Measurements from ENCODE around the gene UCK1.

Gene UCK1

DNA sequence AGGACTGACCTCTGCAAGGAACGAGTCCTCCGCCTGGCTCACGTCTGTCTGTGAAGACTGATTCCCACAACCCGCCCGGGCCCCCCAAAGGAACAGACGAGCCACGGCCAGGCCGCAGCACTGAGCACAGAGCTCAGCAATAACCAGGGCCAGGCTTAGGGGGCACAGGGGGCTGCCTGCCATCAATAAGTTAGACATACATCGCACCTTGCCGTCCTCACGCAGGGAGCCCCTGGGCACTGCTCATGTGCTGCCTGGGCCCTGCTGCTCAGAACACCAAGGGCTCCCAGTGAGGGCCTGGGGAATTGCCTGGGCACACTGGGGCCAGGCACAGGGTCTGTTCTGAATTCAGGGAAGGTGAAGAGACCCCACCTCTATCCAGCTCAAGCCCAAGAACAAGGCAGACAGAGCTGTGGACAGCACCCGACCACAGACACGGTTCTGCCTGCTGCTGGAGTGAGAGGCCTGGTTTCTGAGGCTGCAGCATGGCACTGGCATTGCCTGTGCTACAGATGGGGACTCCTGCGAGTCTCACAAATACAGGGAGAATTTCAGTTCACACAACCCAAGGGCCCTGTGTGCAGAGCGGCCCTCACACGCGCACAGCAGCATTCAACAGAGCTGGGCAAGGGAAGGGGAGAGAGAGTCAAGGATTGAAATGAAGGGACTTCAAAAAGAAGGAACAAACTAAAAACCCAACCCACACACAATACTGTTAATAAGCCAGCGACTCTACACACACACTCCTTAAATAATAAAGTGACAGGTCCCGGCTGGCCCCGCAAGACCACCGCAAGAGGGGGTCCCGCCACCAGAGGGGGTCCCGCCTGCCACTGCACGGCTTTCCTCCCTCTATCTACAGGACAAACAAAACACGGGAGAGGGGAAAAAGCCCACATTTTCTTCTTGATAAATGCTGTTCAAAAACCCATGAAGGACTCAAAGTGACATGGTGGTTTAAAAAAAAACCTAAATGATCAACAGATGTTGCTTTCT, 46.2 kb upstream of the UCK1 start:
- TF ChIP-seq, protein P1, sequence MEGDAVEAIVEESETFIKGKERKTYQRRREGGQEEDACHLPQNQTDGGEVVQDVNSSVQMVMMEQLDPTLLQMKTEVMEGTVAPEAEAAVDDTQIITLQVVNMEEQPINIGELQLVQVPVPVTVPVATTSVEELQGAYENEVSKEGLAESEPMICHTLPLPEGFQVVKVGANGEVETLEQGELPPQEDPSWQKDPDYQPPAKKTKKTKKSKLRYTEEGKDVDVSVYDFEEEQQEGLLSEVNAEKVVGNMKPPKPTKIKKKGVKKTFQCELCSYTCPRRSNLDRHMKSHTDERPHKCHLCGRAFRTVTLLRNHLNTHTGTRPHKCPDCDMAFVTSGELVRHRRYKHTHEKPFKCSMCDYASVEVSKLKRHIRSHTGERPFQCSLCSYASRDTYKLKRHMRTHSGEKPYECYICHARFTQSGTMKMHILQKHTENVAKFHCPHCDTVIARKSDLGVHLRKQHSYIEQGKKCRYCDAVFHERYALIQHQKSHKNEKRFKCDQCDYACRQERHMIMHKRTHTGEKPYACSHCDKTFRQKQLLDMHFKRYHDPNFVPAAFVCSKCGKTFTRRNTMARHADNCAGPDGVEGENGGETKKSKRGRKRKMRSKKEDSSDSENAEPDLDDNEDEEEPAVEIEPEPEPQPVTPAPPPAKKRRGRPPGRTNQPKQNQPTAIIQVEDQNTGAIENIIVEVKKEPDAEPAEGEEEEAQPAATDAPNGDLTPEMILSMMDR (IDR thresholded peaks at IDR 0.05; ENCODE audit: borderline replicate concordance, control extremely low read depth, extremely low read depth, insufficient read depth, missing control alignments): no peak
- in situ Hi-C loops (cut with MboI; ENCODE audit: low sequenced_read_pairs, unreplicated experiment): no loop called here

DNA sequence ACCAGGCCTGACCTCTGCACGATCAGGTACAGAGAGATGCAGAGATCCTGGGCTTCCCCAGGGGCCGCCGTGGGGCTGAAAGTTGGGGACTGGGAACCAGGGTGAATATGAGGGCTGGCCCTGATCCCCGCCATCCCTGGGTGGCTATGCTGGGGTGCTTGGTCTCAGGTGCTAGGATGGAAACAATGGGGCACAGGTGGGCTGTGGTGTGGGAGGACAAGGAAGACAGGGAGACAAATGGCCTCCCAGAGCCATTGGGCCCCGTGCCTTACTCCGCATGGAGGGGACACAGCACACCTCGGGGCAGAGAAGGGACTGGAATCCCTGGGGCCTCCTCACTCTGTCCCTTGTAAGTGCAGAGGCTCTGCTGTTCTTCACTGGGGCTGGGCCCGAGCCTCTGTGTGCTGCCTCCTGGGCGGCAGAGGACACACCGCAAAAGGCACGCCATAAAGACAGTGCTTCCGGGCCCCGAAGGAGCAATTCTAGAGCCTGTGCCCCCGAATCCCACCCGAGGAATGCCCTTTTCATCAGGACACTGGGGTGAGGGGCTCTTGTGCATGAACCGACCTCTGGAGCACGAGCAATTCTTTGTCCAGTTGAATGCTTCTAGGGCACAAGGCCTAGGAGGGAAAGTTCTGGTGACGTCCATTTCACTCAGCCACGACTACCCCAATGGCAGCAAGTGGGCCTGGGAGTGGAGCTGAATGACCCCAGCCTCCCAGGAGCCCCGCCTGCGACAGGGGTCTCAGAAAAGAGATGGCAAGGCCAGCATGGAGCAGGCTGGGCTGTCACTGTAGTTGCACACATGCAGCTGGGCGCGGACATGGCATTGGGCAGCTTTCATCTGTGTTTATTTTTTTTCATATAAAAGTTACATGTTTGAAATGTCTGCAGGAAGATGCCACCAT, 45.1 kb upstream of the UCK1 start:
- no peak for DNase-seq (ENCODE audit: low spot score)
- TF ChIP-seq, protein P1 (IDR thresholded peaks at IDR 0.05; ENCODE audit: borderline replicate concordance, control extremely low read depth, extremely low read depth, insufficient read depth, missing control alignments): no peak
- in situ Hi-C loops (cut with MboI; ENCODE audit: low sequenced_read_pairs, unreplicated experiment): no loop called here

More for the DNA sequence above, 46.2 kb upstream of the UCK1 start:
- DNase-seq (ENCODE audit: low spot score): no peak

GRCh38 chr9:131574730-131575640, 43.9 kb upstream of the UCK1 start:
- in situ Hi-C loops (cut with MboI; ENCODE audit: low sequenced_read_pairs, unreplicated experiment): no loop called here
- no peak for DNase-seq (ENCODE audit: low spot score)
- TF ChIP-seq, protein P1 (IDR thresholded peaks at IDR 0.05; ENCODE audit: borderline replicate concordance, control extremely low read depth, extremely low read depth, insufficient read depth, missing control alignments): no peak

- in situ Hi-C loops (cut with MboI; ENCODE audit: low sequenced_read_pairs, unreplicated experiment): no loop called here
- TF ChIP-seq, protein P1 (IDR thresholded peaks at IDR 0.05; ENCODE audit: borderline replicate concordance, control extremely low read depth, extremely low read depth, insufficient read depth, missing control alignments): no peak
- no peak for DNase-seq (ENCODE audit: low spot score)
Observed at GRCh38 chr9:131567910-131568309, 36.8 kb upstream of the UCK1 start.

- TF ChIP-seq, protein P1 (IDR thresholded peaks at IDR 0.05; ENCODE audit: borderline replicate concordance, control extremely low read depth, extremely low read depth, insufficient read depth, missing control alignments): no peak
- in situ Hi-C loops (cut with MboI; ENCODE audit: low sequenced_read_pairs, unreplicated experiment): no loop called here
- DNase-seq (ENCODE audit: low spot score): no peak
Observed at GRCh38 chr9:131566158-131566557, 35.1 kb upstream of the UCK1 start.
